ENCODE data around the gene UBC. TPM values are rescaled to one million over a fixed set of nuclear protein-coding genes. Genes with fewer than 3 reads are reported as not detected.
A peak's percentile ranks its signal among the peaks of the same experiment; 100 is the strongest.

UBC gene
- total RNA-seq, 1 experiment from 2014 or later: 523 TPM

GRCh38 chr12:124864326-124864752 lies 50.1 kb downstream of the UBC start:
- Histone ChIP-seq H3K18ac (ENCODE audit: insufficient read length, low read depth, low read length) (peak overlapping the region; percentile 91), H4K5ac (ENCODE audit: insufficient read length, low read depth, low read length) (no peak overlapping the region), H2AFZ (ENCODE audit: low read length) (no peak overlapping the region), H4K8ac (replicated peaks; ENCODE audit: insufficient read length, low read depth, low read length) (peak overlapping the region; percentile 23), H3K9me3 (ENCODE audit: control insufficient read depth, low read depth, low read length) (no peaks in the 10 kb centered on the region), H3K79me2 (ENCODE audit: insufficient read depth, low read length) (peaks cover 5% of the 10 kb centered on the region), H2BK15ac (ENCODE audit: low read depth, low read length) (no peak overlapping the region), H3K56ac (ENCODE audit: insufficient read length, low read depth, low read length) (no peak overlapping the region), H4K91ac (ENCODE audit: insufficient read length, low read depth, low read length) (no peak overlapping the region), H3K23ac (ENCODE audit: insufficient read length, low read depth, low read length) (no peak overlapping the region), H2AK5ac (ENCODE audit: insufficient read length, low read length) (no peak overlapping the region), H3K14ac (ENCODE audit: insufficient read depth, low read length) (peak overlapping the region; percentile 77; the same call in 1 of the 2 replicates), H3K79me1 (ENCODE audit: insufficient read depth, low read depth, low read length, poor library complexity, severe bottlenecking) (no peaks in the 10 kb centered on the region), H2BK12ac (ENCODE audit: insufficient read length, low read depth, low read length) (no peak overlapping the region), H3K4ac (ENCODE audit: low read depth, low read length) (no peak overlapping the region; the same call in 1 of the 2 replicates), H4K20me1 (ENCODE audit: control insufficient read depth, insufficient read depth, insufficient read length) (no peaks in the 10 kb centered on the region), H3K4me2 (ENCODE audit: insufficient read depth, insufficient read length, low read length) (peak overlapping the region; percentile 80), H2BK5ac (ENCODE audit: insufficient read length, low read length) (no peak overlapping the region), H3K9ac (ENCODE audit: extremely low read depth, insufficient read length, low read length) (no peak overlapping the region), H3T11ph (ENCODE audit: low read length) (no peak overlapping the region), H3K23me2 (ENCODE audit: insufficient read length, low read depth, low read length, poor library complexity, severe bottlenecking) (peaks cover 9% of the 10 kb centered on the region), H2BK20ac (ENCODE audit: low read depth, low read length, poor library complexity, severe bottlenecking) (no peak overlapping the region), H2BK120ac (ENCODE audit: low read depth, low read length, poor library complexity, severe bottlenecking) (no peak overlapping the region), H3K27ac (ENCODE audit: insufficient read length, low read depth, low read length) (no peak overlapping the region), H3K27me3 (ENCODE audit: insufficient read depth, low read length) (no peaks in the 10 kb centered on the region; the same call in 1 of the 2 replicates), H3K4me1 (ENCODE audit: insufficient read depth, low read length) (no peaks in the 10 kb centered on the region; the same call in 1 of the 2 replicates)
- no peaks in the 10 kb centered on the region for H3K9me3 Mint-ChIP-seq
- peak overlapping the region; percentile 47 to 76 for H3K4me3 Mint-ChIP-seq
- H3K27ac Mint-ChIP-seq: peak overlapping the region in 2 of 3 experiments; percentile 88 to 97; a peak in 3 of 7 replicates
- DNase-seq: no peak
- peaks cover 29% of the 10 kb centered on the region for H3K27me3 Mint-ChIP-seq (ENCODE audit: low read depth)
- TF ChIP-seq CTCF (conservative IDR thresholded peaks at IDR 0.05): no peak
- no CpG with 5 or more reads among the region's 14 CpGs for WGBS (ENCODE audit: extremely low coverage, insufficient read length, low lambda C conversion rate)
- peaks cover 25 to 34% of the 10 kb centered on the region in 2 experiments for H3K4me1 Mint-ChIP-seq
- H3K36me3 Mint-ChIP-seq (ENCODE audit: insufficient read depth in 1 of 3, low read depth in 3 of 3): peaks cover 6 to 10% (median 9%) of the 10 kb centered on the region in 3 experiments; a peak in 6 of 7 replicates

Data from H9 (cell line).